Stimulated activated CD4-positive, alpha-beta T cell treated with anti-CD3 and anti-CD28 coated beads, Interleukin-1b, Interleukin-23, amount 100 ng/mL, for 1 hour (primary cell): ENCODE measurements around the gene BARHL1.
"Not testable (repeated sequence)": the region's sequence is repeated elsewhere in the genome, so short reads cannot be mapped to it uniquely, and the experiment has no call there.

Experiments
- DNase-seq, 2 donors: peaks; one replicate each; pipeline ENCODE4 v3.0.0-alpha.2; 2020; ENCODE audit warnings: low read depth in 2 of 2

BARHL1 gene

DNA sequence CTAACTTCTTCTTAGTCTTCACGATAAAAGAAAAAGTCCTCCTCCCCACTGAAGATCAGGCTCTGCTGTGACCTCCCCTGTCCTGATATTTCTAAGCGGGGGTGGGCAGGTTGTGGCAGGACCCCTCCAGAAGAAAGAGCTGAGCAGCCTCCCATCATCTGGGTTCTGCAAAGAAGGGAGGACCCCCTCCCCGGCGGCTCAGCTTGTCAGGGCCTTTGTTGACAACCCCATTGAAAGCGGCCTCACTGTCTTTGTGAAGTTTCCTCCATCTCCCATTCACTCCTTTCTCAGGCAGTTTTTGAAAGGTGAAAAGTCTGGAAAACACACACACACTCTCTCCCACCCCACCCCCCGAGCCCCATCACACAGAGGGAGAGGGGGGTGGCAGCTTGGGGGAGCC is 26.2 kb upstream of the BARHL1 start:
- DNase-seq = no peak

DNA sequence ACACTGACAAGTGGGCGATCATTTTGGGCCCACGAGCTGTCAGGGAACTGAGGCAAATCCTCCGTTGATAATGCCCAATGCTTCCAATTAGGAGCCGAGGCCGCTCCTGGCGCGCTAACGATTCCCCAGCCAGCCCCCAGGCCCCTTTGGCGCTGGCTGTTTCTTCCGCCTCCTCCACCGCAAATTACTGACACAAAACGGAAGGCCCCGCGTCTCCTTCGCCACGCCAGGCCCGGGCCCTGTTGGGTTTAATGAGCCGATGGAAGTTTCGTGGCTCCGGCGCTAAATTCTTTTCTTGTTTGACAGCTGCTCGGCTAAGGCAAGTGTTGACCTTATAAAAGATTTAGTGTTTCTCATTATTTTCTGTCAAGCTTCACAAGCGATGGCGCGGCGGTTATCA is 25.7 kb upstream of the BARHL1 start:
- DNase-seq = no peak

DNA sequence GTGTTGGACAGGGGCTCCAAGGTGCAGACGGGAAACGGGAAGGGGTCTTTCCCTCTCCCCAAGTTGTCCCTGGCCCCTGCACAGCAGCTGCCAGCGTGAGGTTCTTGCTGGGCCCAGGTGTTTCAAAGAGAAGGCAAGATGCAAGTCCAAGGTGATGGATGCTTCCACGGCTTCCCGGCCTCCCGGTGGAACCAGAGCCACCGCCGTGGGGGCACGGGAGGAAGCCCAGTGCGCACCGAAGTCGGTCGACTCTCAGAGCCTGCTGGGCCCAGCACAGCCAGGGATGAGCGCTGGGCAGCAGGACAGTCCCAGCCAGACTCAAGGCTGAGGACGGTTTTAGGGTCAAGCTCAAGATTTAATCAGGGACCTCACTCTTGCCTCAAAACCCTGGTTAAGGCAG is 25.2 kb upstream of the BARHL1 start:
- no peak for DNase-seq

DNA sequence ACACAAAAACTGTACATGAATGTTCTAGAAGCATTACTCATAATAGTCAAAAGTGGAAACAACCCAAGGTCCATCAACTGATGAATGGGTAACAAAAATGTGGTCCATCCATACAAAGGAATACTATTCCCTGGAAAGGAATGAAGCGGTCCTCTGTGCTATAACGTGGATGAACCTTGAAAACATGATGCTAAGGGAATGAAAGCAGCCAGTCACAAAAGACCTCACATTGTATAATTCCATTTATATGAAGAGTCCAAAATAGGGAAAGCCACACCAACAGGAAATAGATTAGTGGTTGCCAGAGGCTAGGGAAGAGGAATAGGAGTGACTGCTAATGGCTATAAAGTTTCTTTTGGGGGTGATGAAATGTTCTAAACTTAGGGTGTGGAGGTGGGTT is 22.7 kb upstream of the BARHL1 start:
- DNase-seq = no peak

DNA sequence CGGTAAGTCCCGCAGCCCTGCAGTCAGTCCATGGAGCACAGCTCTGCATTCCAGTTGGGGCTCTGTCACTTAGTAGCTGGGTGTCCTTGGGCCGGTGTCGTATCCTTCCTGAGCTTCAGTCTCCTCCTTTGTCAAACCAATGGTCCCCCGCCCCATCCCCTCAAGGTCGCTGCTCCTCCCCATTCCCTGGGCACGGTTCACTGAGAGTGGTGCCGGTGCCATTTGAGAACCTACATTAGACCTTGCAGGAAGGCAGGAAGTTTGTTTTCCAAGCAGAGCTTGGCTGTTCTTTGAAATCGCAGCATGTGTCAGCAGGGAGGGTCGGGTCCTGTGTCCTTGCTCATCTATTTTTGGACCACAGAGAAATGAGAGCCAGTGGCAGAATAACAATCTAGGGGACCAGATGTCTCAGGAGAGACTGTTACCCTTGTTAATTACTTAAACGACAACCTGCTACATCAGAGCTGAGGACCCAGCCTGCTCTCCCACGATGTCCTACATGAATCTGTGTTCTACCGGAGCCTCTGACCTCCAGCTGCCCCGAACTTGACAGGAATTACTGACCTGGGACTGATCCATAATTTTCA is 21.7 kb upstream of the BARHL1 start:
- DNase-seq = no peak

DNA sequence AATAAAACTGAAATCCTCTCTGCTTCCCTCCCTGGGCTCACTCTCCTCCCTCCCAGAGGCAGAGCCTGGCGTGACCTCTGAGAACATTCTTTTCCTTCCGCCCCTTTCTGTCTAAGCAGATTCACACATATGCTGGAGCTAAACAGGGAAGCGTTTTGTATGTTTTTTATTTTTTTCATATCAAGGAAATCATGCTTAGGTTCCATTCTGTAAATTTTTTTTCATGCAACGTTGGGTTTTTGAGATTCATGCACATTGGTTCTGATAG is 20.2 kb upstream of the BARHL1 start:
- no peak for DNase-seq

DNA sequence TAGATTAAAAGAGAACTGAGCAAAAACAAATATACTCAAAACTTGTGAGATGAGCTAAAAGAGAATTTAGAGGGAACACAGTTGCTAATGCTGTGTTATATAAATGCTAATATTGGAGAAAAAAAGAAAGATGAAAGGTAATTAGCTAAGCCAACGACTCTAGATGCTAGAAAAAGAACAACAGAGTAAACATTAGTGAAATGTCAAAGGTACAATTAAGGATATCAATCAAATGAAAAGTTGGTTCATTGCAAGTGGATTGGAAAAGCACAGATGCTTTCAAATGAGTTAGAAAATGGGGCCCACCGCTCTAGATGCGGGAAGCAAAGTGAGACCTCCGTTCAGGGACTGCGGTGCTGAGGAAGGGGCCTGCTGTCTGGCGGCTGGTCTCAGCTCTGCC is 17.9 kb upstream of the BARHL1 start:
- no peak for DNase-seq

DNA sequence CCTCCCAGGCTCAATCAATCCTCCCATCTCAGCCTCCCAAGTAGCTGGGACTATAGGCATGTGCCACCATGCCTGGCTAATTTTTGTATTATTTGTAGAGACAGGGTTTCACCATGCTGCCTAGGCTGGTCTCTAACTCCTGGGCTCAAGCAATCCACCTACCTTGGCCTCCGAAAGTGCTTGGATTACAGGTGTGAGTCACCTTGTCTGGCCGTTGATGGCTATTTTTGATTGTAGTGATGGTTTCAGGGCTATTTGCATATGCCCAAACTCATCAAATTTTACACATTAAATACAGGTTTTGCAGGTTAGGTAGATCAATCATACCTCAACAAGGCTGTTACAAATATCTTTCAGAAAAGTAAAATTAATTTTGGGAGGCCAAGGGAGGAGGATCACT is 13.6 kb upstream of the BARHL1 start:
- DNase-seq = not testable (repeated sequence)

DNA sequence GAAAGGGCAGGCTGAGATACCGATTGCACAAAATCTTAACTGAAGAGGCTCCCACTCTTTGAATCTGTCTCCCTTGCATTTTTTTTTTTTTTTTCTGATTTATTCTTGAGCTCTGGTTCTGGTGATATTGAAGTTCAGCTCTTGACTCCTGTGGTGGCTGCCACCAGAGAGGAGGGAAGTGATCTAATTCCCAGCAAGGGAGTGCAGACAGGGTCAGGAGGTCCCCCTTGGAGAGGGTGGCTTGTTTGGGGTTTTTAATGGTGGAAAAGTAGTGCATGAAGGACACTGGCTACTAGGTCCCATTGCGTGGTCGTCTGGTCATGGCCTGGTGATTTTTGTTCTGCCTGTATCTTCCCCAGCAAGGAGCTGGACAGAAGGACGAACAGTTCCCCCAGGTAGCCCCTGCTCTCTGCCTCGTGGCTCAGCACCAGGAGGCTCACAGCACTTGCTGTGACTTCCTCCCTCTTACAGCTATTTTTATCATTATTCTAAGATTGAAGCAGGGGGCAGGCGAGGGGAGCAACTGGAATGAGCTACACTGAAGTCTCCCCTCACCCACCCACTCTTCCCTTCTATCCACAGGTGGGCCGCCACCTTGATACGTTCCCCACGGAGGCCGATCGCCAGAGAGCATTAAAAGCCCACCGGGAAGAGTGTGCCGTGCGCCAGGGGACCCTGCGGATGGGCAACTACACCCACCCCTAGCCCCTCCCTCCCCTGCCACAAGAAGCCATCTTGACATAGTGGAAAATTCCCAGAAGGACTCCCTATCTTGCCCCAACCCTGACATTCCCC is 10.4 kb upstream of the BARHL1 start:
- DNase-seq = no peak

DNA sequence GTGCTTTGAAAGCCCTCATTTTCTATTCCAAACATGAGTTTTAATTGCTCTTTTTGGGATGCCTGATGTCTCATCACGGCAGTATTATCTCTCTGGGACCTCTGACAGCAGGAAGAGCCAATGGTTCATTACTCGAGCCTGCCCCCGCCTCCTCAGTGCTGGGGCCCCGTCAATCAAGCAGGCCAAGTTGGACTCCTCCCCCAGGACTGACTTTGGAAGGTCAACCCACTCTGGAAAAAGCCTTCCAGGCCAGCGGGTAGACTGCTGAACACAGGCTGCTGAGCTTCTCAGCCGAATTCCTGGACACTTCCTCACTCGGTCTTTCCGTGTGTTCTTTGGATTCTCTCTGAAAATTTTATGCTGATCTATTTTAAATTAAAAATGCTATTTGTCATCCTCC is 9.5 kb upstream of the BARHL1 start:
- no peak for DNase-seq

DNA sequence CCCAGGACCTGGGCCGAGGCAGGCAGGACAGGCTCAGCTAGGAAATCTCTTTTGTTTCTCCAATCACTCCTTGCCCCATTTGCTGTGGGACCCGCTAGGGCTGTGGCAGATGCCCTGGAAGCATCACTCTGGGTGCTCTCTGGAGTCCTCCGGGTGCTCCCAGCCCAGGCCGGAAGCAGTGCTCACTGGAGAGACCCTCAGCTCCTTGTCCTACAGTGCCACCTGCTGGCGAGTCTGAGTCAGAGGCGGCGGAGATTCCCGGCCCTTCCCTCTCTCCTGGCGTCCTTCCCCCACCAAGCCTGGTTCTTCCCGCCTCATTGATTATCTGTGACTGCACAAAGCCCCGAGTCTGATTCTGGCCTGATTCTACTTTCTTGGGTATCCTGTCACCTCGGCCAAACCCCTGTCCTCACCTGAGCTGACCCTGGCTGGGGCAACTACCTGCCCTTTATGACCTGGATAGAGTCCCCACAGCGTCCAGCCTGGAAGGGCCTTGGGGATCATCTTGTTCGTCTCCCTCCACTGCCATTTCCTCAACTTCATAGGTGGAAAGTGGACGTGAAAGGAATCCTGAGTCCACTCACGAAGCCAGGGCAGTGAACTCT is 7.3 kb upstream of the BARHL1 start:
- no peak for DNase-seq

DNA sequence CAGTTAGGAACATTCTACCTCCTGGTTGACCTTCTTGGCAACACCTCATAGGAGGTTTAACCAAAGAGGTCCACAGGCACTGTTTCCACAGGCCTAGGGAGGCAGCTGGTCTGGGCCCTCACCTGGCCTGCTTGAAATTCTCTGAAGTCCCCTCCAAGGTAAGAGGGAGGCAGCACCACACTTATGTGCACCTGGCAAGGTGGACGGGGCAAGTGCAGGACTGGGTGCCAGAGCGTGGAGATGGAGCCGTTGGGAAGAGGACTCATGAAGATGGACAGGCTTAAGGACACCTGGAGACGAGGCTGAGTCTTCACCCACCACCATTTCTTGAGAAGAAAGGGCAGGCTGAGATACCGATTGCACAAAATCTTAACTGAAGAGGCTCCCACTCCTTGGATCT is 6.6 kb upstream of the BARHL1 start:
- DNase-seq = no peak

DNA sequence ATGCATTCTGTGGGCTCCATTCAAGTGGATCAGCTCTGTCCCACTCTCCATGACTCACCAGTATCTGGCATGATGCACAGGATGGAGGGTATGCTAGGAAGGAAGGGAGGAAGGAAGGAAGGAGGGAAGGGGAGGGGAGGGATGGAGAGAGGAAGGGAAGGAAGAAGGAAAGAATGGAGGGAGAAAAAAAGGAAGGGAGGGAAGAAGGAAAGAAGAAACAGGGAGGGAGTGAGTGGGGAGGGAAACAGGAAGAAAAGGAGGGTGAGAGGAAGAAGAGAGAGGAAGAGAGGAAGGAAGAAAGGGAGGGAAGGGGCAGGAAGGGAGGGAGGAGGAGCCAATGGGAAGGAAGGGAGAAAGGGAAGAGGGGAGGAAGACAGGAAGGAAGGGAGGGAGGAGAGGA is 5.3 kb upstream of the BARHL1 start:
- DNase-seq = no peak

DNA sequence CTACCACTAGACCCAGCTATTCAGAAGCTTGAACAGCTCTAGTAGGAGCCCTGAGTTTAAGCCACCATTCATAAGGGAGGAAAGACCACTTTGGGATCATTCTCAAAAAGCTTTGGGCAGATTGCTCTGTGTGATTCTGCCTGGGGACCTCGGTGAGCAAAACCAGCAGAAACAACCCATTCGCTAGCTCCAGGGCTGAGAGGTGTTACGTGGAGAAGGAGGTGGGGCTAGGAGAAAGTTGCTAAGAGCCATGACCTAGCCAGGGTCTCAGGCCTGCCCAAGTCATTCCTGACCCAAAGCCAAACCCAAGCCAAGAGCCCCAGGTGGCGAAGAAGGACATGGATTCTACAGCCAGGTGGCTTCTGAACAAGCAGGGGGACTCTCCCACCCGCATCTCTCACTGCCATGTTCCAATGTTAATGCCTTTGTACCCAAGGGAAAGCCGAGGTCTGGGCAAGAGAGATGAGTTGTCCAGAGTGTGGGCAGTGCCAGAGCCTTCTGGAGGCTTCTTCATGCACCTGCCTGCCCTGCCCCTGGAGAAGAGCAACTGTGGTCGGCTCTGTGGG is 4.0 kb upstream of the BARHL1 start:
- no peak for DNase-seq

DNA sequence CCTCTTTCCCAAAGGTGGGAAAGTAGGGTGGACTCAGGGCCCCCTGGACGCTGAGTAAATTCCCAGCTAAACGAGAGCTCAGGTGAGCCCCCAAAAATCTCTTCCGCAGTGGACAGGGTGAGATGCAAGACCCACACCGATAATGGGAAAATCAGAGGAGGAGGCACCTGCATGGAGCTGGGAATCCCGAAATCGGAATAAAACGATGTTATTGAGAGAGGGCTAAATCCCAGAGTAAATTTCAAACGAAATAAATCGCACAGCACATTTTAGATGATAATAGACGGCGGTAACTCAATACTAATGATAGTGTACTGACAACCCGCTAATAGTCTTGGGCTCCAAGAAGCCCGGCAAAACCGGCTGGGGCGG is 3.0 kb upstream of the BARHL1 start:
- no peak for DNase-seq

DNA sequence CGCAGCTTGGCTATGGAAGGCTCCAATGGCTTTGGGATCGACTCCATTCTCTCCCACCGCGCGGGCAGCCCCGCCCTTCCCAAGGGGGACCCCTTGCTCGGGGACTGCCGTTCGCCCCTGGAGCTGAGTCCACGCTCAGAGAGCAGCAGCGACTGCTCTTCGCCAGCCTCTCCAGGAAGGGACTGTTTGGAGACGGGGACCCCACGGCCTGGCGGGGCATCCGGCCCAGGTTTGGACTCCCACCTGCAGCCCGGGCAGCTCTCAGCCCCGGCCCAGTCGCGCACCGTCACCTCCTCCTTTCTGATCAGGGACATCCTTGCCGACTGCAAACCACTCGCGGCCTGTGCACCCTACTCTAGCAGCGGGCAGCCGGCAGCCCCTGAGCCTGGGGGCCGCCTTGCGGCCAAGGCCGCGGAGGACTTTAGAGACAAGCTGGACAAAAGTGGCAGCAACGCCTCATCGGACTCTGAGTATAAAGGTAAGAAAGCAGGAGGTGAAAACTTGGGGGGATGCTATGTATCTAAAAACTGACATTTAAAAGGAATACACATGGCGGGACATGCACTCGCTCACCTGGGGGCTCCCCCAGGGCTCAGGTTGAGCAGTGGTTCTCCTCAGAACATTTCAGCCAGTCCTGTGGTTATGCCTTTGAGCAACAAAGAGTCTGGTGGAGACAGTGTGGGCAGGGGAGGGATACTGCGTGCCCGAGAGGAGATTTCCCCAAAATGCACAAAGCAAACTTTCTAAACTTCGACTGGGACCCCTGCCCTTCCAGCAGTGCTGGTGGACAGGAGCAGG is 579 bp downstream of the BARHL1 start:
- DNase-seq = no peak

DNA sequence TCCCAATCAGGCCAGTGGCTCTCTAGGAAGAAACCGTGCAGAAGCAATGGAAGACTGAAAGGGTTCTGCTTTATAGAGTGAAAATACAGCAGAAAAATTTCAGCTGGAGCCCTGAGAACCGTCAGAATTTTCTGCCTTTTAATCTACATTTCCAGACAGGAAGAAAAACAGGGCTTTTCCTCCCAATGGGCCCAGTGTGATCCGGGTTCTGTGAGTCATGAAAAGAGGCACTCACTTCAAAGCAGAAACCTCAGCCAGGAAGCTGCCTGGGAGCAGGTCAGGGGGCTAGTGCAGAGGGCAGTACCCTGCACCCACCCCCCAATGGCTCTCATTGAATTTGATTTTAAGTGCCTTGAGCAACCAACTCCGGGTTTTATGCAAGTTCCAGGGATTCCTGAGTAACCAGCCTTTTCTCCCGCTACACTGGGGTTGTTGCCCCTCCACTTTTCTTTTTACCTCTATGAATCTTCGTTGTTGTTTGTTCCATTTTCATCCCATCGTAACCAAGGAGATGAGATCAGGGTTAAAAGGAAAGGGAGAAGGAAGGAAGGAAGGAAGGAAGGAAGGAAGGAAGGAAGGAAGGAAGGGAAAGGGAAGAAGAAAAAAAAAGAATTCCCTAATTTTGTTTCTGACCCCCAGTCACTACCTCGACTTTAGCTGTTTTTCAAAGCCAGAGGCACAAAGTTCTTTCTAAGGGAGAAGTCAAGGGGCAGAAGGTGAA is 1.3 kb downstream of the BARHL1 start:
- no peak for DNase-seq

DNA sequence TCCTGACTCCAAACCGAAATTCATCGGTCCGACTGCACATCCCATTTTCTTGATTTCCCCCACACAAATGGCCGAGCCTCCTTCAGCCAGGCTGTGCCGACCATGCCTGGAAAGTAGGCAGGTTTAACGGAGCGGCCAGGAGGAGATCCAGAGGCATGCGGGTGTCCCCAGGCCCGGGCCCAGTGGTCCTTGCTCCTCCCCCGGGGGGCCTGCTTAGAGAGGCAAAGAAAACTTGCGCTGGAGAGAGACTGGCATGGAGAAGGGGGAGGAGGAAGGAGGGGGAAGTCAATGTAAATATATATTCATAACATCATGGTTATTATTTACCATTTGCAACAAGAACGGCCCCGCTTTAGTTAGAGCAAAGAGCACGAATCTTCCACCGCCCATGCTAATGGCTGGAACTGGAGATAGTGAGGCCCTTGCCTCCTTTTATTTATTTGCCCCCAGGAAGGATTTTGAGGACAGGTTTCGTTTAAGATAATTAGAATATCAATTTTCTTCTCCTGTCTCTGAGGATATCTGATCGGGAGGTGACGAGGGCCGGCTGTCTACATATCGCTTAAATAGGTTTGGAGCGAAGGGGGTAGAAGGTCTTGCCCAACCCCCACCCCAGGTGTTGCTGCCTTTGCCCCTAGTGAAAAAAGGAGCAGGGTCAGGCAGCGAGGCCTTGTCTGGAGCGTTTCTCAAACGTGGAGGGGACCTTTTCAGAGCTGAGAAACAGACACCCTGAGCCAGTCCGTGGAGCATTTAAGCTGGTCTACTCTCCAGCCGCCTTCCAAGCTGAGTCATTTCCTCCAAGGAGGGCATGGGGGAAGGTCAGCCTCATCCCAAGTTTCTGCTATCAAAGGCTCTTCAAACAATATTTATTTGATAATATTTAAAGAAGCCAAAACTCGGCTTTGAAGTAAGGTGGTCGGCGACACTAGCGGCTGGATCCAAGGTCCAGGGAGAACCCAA is 2.5 kb downstream of the BARHL1 start:
- no peak for DNase-seq

DNA sequence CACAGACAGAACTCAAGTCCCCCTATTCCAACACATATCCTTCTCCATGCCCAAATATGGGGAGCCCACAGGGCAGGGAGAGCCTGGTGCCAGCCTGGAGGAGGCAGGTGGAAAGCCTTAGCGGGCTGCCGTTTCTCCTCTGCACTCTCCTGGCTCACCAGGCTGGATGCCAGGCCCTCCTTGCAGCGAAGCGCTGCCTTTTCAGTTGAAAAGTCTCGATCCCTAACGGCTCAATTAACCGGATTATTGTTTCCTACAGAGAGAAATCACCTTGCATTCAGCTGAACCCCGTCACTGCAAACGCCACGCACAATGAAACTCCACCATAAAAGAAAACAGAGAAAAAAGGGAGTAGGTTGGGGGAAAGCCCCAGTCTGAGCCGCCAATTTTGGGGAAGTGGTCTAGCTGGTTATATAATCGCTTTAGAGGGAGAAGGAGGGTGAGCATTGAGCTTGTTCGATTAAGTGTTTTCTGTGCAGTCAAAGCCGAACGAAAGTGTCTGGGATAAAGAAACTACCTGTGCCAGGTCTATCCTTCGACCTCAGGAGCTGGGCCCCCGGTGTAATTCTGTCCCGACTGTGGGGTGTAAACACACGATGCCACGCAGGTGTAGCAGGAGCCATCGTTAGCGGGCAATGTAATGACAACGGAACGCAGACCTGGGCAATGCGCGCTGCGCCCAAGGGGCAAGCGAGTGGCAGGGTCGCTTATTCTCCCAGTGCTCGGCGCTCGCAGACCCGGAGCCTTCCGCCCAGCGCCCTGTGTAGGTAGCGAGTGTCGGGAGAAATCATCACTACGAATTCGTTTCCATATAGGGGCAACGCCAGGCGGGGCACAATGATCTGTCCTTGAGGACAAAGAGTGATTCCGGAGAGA is 3.8 kb downstream of the BARHL1 start:
- DNase-seq = no peak
